H54 (cell line): ENCODE data around the gene NUP37.
A peak's percentile ranks its signal among the peaks of the same experiment; 100 is the strongest.
"Not testable (repeated sequence)": the region's sequence is repeated elsewhere in the genome, so short reads cannot be mapped to it uniquely, and the experiment has no call there.

Experiments
- DNase-seq: peaks from one replicate; pipeline ENCODE4 v3.0.0; 2011; ENCODE audit warnings: low spot score, mixed read lengths; ENCODE audit not compliant: insufficient read length
- FAIRE-seq: peaks from 3 replicates; lab custom pipeline; 2011; peaks lifted over from hg19 to GRCh38; lab: Jason Lieb, UNC
- POLR2A ChIP-seq: IDR thresholded peaks from 2 replicates; pipeline ENCODE4 v1.6.1; 2011; ENCODE audit warnings: low read depth, mild to moderate bottlenecking, low read length

The NUP37 gene

DNA sequence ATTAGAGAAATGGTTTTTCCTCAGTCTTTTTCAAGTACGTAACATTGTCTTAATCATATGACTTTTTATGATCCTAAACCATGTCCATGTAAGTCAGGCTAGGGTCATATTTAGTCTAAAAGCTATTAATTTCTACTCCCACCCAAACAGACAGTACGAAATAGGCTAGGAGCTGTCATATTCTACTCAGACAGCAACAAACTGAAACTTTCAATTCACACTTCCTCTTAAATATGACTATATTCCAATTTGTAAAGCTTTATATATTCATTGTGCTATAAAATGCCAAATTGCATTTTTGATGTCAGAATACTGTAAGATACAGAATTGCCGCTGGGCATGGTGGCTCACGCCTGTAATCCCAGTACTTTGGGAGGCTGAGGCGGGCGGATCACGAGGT is 3.5 kb downstream of the NUP37 start:
- TF ChIP-seq POLR2A: no peak
- DNase-seq: no peak
- no peak for FAIRE-seq

DNA sequence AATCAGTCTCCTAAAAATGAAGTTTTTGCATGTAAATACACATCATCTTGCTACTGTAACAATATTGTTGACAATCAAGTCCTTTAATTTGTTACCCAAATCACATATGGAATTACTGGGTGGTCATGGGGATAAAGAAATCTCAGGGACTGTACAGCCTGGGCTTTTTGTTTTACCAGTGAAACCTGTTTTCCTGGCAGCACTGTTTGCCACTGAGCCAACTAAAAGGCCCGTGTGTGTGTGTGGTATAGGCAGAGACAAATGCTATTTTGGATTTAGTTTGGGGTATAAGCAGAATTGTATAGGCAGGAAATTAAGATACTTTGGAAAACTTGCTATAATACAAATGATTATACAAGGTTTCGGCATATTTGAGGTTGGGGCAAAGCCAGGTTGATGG is 5.7 kb downstream of the NUP37 start:
- DNase-seq: no peak
- no peak for FAIRE-seq
- TF ChIP-seq POLR2A: no peak

DNA sequence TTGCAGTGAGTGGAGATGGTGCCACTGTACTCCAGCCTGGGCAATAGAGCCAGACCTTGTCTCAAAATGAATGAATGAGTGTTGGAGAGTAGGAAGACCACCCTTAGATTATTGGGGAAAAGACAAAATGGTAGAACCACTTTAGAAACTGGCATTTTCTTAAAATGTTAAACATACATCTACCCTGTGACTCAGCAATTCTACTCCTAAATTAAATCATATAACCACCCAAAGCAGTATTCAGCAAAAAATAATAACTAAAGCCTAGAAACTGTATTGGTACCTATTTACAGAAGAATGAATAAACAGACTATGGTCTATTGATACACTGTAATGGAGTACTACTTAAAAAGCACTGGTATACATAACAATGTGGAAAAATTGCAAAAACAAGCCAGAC is 9.1 kb downstream of the NUP37 start:
- no peak for TF ChIP-seq POLR2A
- DNase-seq: no peak
- no peak for FAIRE-seq

DNA sequence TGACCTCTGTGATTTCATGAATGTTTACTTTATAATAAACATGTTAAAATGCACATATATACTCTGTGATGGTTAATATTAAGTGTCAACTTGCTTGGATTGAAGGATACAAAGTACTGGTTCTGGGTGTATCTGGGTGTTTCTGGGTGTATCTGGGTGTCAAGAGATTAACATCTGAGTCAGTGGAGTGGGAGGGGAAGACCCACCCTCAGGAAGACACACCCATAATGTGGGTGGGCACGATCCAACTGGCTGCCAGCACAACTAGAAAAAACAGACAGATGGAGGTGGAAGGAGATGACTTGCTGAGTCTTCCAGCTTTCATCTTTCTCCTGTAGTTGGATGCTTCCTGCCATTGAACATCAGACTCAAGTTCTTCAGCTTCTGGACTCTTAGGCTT is 11.9 kb downstream of the NUP37 start:
- no peak for TF ChIP-seq POLR2A
- DNase-seq: no peak
- no peak for FAIRE-seq

DNA sequence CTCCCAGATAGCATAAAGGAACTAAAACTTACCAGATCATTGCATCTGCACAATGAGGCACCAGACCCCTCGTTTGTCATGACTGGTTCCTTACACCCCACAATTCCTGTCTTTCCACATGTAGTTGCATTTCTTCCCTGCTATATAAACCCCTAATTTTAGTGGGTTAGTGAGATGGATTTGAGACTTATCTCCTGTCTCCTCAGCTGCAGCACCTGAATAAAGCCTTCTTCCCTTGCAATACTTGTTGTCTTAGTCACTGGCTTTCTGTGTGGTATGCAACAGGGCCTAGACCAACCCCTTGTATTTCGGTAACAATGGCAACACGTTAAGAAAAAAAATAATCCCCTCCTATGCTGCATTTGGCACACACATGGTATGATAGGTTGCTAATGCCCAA is 13.0 kb downstream of the NUP37 start:
- TF ChIP-seq POLR2A: no peak
- FAIRE-seq (no peak), DNase-seq (no peak)

DNA sequence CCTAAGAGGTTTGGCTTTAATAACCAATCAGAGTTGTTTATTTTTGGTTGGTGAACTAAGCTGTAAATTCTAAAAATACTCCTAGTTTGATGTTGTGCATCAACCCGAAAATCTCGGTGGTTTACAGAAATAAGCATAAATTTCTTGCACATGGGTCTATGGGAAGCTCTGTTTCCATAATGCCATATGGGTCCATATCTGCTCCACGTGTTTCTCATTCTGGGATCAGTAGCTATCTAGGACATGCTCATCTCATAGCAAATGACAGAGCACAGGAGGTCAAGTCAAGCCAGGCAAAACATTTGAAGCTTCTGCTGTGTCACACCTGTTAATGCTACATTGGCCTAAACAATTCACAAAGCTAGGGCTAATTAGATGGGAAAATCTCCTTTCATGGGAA is 23.1 kb downstream of the NUP37 start:
- DNase-seq (no peak), FAIRE-seq (no peak)
- no peak for TF ChIP-seq POLR2A

DNA sequence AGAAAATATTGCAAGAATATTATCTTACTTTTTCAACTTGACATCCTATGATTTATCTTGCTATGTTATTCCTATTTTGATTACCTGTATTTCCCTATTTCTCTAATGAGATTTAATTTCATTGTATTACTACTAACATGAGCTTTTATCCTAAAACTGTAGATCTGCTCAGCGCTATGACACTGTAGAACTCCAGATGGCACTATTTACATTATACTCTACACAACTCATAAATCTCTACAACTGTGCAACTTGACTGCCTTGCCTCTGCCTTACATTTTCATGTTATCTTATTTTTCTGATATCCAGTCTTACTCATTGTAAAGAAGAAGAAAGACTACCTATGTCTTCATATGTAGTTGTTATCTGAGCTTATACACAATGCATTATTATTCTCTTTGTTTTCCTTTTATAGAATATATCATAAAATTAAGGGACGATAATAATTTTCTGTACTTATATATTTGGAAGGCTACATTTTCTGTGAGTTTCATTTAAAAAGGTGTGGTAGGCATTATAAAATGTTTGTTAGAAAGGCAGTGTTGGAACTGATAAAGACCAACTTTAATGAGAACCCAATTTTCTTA is 24.1 kb downstream of the NUP37 start:
- DNase-seq: no peak
- no peak for TF ChIP-seq POLR2A
- peak; percentile 78 for FAIRE-seq

DNA sequence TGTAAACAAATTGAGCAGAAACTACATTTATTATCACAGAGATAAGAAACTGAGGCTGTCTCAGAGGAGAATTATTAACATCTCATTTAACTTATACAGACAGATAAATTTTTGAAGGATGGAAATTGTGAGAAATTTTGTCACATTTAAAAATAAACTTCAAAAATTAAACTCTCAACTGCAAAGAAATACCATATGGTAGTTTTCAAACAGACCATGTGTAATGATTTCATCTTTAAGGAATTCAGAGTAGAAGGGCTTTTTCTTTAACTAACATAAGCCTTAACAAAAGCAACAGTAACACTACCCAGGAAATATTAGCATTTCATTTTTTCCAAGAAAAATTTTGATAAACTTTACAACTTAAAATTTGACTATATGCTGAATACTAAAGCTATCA is 26.6 kb downstream of the NUP37 start:
- FAIRE-seq (no peak), DNase-seq (no peak)
- TF ChIP-seq POLR2A: no peak

DNA sequence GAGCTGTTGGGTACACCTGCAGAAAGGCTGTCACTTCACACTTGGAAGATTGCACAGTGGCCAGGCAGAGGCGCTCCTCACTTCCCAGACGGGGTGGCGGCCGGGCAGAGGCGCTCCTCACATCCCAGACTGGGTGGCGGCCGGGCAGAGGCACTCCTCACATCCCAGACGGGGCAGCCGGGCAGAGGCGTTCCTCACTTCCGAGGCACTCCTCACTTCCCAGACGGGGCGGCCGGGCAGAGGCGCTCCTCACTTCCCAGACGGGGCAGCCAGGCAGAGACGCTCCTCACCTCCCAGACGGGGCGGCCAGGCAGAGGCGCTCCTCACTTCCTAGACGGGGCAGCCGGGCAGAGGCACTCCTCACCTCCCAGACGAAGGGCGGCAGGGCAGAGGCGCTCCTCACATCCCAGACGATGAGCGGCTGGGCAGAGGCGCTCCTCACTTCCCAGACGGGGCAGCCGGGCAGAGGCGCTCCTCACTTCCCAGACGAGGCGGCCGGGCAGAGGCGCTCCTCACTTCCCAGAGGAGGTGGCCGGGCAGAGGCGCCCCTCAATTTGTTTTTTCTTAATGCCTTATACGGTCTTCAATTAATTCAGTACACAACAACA is 30.6 kb downstream of the NUP37 start:
- not testable (repeated sequence) for DNase-seq

DNA sequence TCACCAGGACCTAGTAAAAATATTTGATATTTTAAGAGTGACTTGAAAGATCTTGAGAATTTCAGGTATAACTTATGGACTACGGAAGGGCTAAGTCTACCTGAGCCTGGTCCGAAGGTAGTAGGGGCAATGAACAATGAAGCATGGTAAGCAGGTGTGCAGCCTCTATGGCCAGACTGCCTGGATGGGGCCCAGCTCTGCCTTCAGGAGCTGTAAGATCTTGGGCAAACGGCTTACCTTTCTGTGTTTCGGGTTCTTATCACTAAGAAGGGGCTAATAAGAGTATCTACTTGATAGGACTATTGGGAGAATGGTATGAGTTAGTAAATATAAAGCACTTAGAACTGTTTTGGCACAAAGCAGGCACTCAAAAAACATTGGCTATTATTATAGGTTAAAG is 39.1 kb downstream of the NUP37 start:
- no peak for FAIRE-seq

More for the DNA sequence above, 30.6 kb downstream of the NUP37 start:
- not testable (repeated sequence) for FAIRE-seq

DNA sequence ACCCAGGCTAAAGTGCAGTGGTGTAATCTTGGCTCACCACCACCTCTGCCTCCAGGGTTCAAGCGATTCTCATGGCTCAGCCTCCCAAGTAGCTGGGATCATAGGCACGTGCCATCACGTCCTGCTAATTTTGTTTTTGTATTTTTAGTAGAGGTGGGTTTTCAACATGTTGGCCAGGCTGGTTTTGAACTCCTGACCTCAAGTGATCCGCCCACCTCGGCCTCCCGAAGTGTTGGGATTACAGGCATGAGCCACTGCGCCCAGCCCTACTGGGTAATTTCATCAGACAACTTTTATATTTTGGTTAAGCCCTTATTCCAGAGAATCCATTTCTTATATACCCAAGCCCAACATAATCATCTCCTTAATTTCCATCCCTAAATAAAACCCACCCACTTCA is 47.8 kb downstream of the NUP37 start:
- not testable (repeated sequence) for FAIRE-seq, DNase-seq

More for the DNA sequence above, 39.1 kb downstream of the NUP37 start:
- TF ChIP-seq POLR2A: no peak
- DNase-seq: no peak

DNA sequence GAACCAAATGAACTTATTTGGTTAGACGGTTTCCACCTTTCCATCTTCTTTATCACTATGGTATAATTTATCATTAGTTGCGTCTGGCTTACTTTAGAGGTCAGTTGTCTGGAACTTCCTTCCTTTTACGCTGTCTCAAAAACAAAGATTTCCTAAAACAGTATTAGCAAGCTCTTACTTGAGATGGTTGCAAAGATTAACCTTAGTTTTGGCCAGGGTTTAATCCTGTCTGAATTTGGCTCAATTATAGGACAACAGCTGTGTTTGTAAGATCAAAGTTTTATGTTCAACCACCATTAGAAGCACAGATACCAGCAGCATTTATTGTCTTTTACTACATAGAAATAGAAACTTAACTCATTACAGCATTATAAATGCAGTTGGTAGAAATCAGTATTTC is 50.2 kb downstream of the NUP37 start:
- no peak for TF ChIP-seq POLR2A

DNA sequence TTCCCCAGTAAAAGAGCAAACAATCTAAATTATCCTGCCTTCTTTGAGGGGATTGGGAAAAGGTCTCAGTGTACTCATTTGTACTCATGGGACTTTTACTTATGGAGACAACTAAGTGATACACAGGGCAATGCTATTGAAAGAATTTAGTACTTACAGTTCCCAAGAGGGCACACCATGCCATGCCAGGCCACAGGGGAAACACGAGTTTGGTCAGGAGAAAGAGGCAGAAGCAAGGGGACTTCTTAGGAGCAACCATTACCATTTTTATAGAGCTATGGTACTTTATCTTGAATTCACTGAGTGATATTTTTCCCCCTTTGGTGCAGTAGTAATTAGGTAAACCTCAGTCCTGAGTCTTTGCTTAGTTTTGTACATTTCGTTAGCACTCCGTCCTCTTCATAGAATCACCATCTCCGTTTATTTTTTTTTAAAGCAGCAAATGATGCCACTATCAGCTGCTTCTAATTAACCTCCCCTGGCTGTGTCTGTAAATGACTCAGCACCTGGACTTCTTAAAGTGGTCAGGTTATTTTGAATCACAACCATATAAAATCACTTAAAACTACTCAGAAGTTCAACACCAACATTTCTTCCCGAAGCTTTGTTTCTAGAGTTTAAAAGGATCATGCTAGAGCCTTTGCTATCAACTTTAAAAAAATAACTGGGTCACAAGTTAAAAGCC is 52.2 kb downstream of the NUP37 start:
- no peak for TF ChIP-seq POLR2A
- DNase-seq (no peak), FAIRE-seq (no peak)

More for the DNA sequence above, 50.2 kb downstream of the NUP37 start:
- FAIRE-seq: no peak
- DNase-seq: no peak

DNA sequence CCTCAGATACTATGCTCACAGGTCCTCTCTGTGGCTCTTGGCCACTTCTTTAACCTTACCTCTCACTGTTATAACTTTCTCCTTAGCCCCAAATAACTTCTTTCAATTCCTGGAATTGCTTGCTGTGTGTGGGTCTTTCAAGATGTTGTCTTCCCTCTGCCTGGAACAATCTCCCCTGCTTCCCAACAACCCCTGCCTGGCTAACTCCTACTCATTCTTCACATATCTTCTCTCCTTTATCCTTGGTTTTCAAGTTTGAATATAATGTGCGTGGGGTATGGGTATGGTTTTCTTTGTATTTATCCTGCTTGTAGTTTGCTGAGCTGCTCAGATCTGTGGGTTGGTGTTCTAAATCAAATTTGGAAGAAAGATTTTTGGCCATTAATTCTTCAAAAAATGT is 55.4 kb downstream of the NUP37 start:
- FAIRE-seq (no peak), DNase-seq (no peak)
- no peak for TF ChIP-seq POLR2A

DNA sequence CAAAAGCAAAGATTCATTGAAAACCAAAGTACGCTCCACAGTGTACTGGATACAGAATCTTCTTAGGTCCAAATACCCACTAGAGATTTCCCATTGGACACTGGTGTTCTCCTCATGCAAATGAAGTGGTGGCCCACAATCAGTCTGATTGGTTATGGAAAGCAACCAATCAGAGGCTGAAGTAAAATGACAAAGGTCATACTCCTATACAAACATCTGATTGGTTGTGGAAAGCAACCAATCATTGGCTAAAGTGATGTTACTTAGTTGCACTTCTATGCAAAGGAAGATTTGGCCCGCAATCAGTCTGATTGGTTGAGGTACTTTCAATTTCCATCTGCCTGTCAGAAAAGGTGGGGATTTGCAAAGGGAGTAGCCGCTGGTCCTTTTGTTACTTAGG is 56.8 kb downstream of the NUP37 start:
- no peak for TF ChIP-seq POLR2A
- FAIRE-seq (no peak), DNase-seq (no peak)
